Stomach (tissue), 9 donors: Measurements from ENCODE around the gene ZYX. TPM values are rescaled to one million over a fixed set of nuclear protein-coding genes. Genes with fewer than 3 reads are reported as not detected.
A peak's percentile ranks its signal among the peaks of the same experiment; 100 is the strongest.
"Not testable (repeated sequence)": the region's sequence is repeated elsewhere in the genome, so short reads cannot be mapped to it uniquely, and the experiment has no call there.

Source experiments
- DNase-seq, 2 donors: peaks; one replicate each; pipeline versions ENCODE4 v3.0.0 to v3.0.0-alpha.2; 2013 to 2019
- H3K27ac ChIP-seq, 5 donors: fragments of 200-600 bp in 4 of 5; sonication (generic) in 4 of 5; one replicate each; pipeline ENCODE4 v1.5.1; 2013 to 2019; ENCODE audit warnings: mild to moderate bottlenecking in 1 of 5, moderate library complexity in 1 of 5
- H3K27me3 ChIP-seq, 3 donors: fragments of 200-600 bp; sonication (generic); one replicate each; pipeline ENCODE4 v1.5.1; 2017 to 2019; ENCODE audit warnings: mixed run types in 1 of 3
- H3K36me3 ChIP-seq, 4 donors: fragments of 200-600 bp; sonication (generic); 1 replicate in 3 of 4; 2 replicates in 1 of 4; pipeline ENCODE4 v1.5.1; 2016 to 2019
- H3K4me1 ChIP-seq, 4 donors: fragments of 200-600 bp; sonication (generic); one replicate each; pipeline ENCODE4 v1.5.1; 2016 to 2019
- H3K4me3 ChIP-seq, 4 donors: fragments of 200-600 bp; sonication (generic) in 3 of 4; one replicate each; pipeline ENCODE4 v1.5.1; 2016 to 2019; ENCODE audit warnings: mild to moderate bottlenecking in 1 of 4
- H3K9me3 ChIP-seq, 4 donors: fragments of 200-600 bp; sonication (generic); one replicate each; pipeline ENCODE4 v1.5.1; 2016 to 2019
- CTCF ChIP-seq, 7 experiments: fragments of 450-650 bp in 4 of 7; fragments of 200-600 bp in 3 of 7; sonication (generic) in 3 of 7; IDR thresholded peaks; one replicate each; pipeline ENCODE4 v1.5.1; 2016 to 2019; ENCODE audit warnings: antibody characterized with exemption in 7 of 7, control low read depth in 2 of 7, mild to moderate bottlenecking in 1 of 7
- EP300 ChIP-seq: sonication (generic); formaldehyde crosslinking; IDR thresholded peaks from one replicate; pipeline ENCODE4 v1.6.1; 2017; ENCODE audit warnings: antibody characterized with exemption
- POLR2A ChIP-seq, 4 donors: fragments of 450-650 bp; IDR thresholded peaks; one replicate each; pipeline ENCODE4 v1.6.1; 2016; ENCODE audit warnings: antibody characterized with exemption in 4 of 4, control low read depth in 2 of 4, mild to moderate bottlenecking in 1 of 4, moderate library complexity in 1 of 4
- POLR2AphosphoS5 ChIP-seq, 3 donors: sonication (generic); formaldehyde crosslinking; IDR thresholded peaks; one replicate each; pipeline ENCODE4 v1.6.1; 2016; ENCODE audit warnings: antibody characterized with exemption in 3 of 3
- WGBS, 5 donors: extraction: QIAGEN DNeasy Blood & Tissue Kit in 3 of 5; methylation state at CpG; one replicate each; pipeline versions ENCODE4 v1.1.5 to v1.1.7; 2013 to 2018; 5-methylcytosine and 5-hydroxymethylcytosine counted together
- intact Hi-C: fragments of 100-400 bp; cut with DNase I; formaldehyde crosslinking; loops from one replicate; pipeline ENCODE4 v1.15.1; 2023; ENCODE audit warnings: low total_unique reads
- polyA plus RNA-seq, 3 donors: library from polyadenylated mRNA; stranded (reverse); fragments of 200-250 nt; gene quantifications; one replicate each; pipeline ENCODE4 v1.2.3, GENCODE V29; 2013
- total RNA-seq, 5 donors: library from RNA; depleted of rRNA; stranded (reverse); fragments of >200 nt; gene quantifications; one replicate each; pipeline versions ENCODE4 v1.1.0 to v1.2.3, GENCODE V29; 2014 to 2016
- donor health status: healthy with polysubstance abuse.
- donor health status: Bipolar disorder and iron deficiency.
- donor health status: healthy.

Gene ZYX
- total and polyA plus RNA-seq, 8 donors = 20.6 to 102 (median 73.7) TPM

GRCh38 chr7:143408686-143409561, 27.8 kb downstream of the ZYX start, which contains the start of gene EPHA1:
Gene EPHA1 (minus strand): TSS chr7:143408856. CDS start chr7:143408805, 51 bp downstream.
- peak; percentile 78 to 88 for DNase-seq
- H3K36me3 ChIP-seq = no peaks in the 10 kb centered on the region
- WGBS, 5 donors = 5 to 17% (median 9%) methylated on average over 11 to 36 of the region's 39 CpGs
- H3K4me3 ChIP-seq = peak within 1 kb of the TSS; percentile 48 to 63 (median 56)
- peak within 1 kb of the TSS; percentile 50 to 84 (median 78) for H3K27ac ChIP-seq
- H3K9me3 ChIP-seq = no peaks in the 10 kb centered on the region
- H3K4me1 ChIP-seq = peaks cover 16 to 55% (median 39%) of the 10 kb centered on the region in 4 donors
- intact Hi-C loops = no loop called here
- H3K27me3 ChIP-seq = no peaks in the 10 kb centered on the region
- peak in 5 of 7 experiments; percentile 30 to 59 (median 45) for TF ChIP-seq CTCF (IDR thresholded peaks at IDR 0.05)
- TF ChIP-seq EP300 = no peak
- peak in 1 of 3 donors; percentile 14 for TF ChIP-seq POLR2AphosphoS5 (IDR thresholded peaks at IDR 0.05)
- no peak for TF ChIP-seq POLR2A (IDR thresholded peaks at IDR 0.05)

GRCh38 chr7:143410521-143411004, 29.4 kb downstream of the ZYX start:
- TF ChIP-seq POLR2AphosphoS5 (IDR thresholded peaks at IDR 0.05) (peak in 1 of 3 donors; percentile 43), POLR2A (IDR thresholded peaks at IDR 0.05) (no peak)
- Histone ChIP-seq H3K9me3 (no peaks in the 10 kb centered on the region), H3K27me3 (no peaks in the 10 kb centered on the region), H3K4me1 (peaks cover 16 to 47% (median 39%) of the 10 kb centered on the region in 4 donors), H3K4me3 (no peak overlapping the region), H3K27ac (no peak overlapping the region), H3K36me3 (no peaks in the 10 kb centered on the region)
- peak in 1 of 2 donors; percentile 86 for DNase-seq
- intact Hi-C loops = loop anchor here (5.0 kb wide), 1 partner anchor 33 kb away; no protein-coding TSS in a partner anchor
- 49 to 54% (median 49%) methylated on average over 6 of the region's 6 CpGs for WGBS, 5 donors

GRCh38 chr7:143411976-143412708, 31.0 kb downstream of the ZYX start:
- H3K9me3 ChIP-seq = no peaks in the 10 kb centered on the region
- H3K27me3 ChIP-seq = no peaks in the 10 kb centered on the region
- no peaks in the 10 kb centered on the region for H3K36me3 ChIP-seq
- no peak overlapping the region for H3K4me3 ChIP-seq
- no peak overlapping the region for H3K27ac ChIP-seq
- TF ChIP-seq POLR2A (IDR thresholded peaks at IDR 0.05) (no peak), POLR2AphosphoS5 (IDR thresholded peaks at IDR 0.05) (no peak), CTCF (IDR thresholded peaks at IDR 0.05) (no peak)
- no peak for DNase-seq
- WGBS, 5 donors = 68 to 78% (median 77%) methylated on average over 5 of the region's 5 CpGs
- intact Hi-C loops = loop anchor here (5.0 kb wide), 1 partner anchor 35 kb away; no protein-coding TSS in a partner anchor
- peaks cover 16 to 49% (median 34%) of the 10 kb centered on the region in 4 donors for H3K4me1 ChIP-seq

GRCh38 chr7:143413123-143413522, 32.0 kb downstream of the ZYX start:
- intact Hi-C loops = loop anchor here (5.0 kb wide), 1 partner anchor 36 kb away; no protein-coding TSS in a partner anchor
- no peak overlapping the region for H3K4me3 ChIP-seq
- H3K4me1 ChIP-seq = peaks cover 9 to 39% (median 25%) of the 10 kb centered on the region in 4 donors
- no peaks in the 10 kb centered on the region for H3K27me3 ChIP-seq
- 72 to 95% (median 86%) methylated on average over 8 of the region's 8 CpGs for WGBS, 5 donors
- no peak overlapping the region for H3K27ac ChIP-seq
- TF ChIP-seq POLR2A (IDR thresholded peaks at IDR 0.05) (no peak), EP300 (no peak), CTCF (IDR thresholded peaks at IDR 0.05) (no peak), POLR2AphosphoS5 (IDR thresholded peaks at IDR 0.05) (no peak)
- DNase-seq = no peak
- no peaks in the 10 kb centered on the region for H3K36me3 ChIP-seq
- H3K9me3 ChIP-seq = no peaks in the 10 kb centered on the region

GRCh38 chr7:143415209-143415608, 34.1 kb downstream of the ZYX start:
- WGBS, 5 donors = 71 to 78% (median 76%) methylated on average over 7 of the region's 7 CpGs
- H3K9me3 ChIP-seq, H3K27ac ChIP-seq, H3K27me3 ChIP-seq, intact Hi-C loops, H3K4me3 ChIP-seq, H3K36me3 ChIP-seq, DNase-seq: not testable (repeated sequence)
- H3K4me1 ChIP-seq = peaks cover 0 to 19% (median 8%) of the 10 kb centered on the region in 4 donors
